ENCODE measurements around the gene NELL2.

DNA sequence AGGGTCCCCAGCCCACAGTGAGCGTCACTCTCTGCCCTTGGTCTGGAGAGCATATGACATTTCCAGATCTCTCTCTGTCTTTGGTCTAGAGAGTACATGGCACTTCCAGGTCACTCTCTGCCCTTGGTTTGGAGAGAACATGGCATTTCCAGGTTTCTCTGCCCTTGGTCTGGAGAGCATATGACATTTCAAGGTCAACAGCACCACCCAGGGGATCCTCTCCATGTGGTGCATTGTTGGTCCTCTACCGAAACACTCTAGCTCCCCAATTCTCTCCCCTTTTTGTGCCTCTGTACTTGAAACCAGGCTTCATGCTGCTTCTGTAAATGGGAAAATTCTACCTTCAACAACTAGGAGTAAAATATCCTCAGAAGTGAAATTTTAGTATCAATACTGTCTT, 399.4 kb downstream of the NELL2 start:
- TF ChIP-seq POLR2A (IDR thresholded peaks at IDR 0.05) (no peak), EP300 (IDR thresholded peaks at IDR 0.05) (no peak), POLR2AphosphoS5 (IDR thresholded peaks at IDR 0.05) (no peak)
- TF ChIP-seq, protein P1, sequence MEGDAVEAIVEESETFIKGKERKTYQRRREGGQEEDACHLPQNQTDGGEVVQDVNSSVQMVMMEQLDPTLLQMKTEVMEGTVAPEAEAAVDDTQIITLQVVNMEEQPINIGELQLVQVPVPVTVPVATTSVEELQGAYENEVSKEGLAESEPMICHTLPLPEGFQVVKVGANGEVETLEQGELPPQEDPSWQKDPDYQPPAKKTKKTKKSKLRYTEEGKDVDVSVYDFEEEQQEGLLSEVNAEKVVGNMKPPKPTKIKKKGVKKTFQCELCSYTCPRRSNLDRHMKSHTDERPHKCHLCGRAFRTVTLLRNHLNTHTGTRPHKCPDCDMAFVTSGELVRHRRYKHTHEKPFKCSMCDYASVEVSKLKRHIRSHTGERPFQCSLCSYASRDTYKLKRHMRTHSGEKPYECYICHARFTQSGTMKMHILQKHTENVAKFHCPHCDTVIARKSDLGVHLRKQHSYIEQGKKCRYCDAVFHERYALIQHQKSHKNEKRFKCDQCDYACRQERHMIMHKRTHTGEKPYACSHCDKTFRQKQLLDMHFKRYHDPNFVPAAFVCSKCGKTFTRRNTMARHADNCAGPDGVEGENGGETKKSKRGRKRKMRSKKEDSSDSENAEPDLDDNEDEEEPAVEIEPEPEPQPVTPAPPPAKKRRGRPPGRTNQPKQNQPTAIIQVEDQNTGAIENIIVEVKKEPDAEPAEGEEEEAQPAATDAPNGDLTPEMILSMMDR (IDR thresholded peaks at IDR 0.05) = no peak

Measured in stomach (tissue), 4 donors.